Measurements from ENCODE around the gene AJUBA.

GRCh38 chr14:22981090-22981875 is 1.1 kb downstream of the AJUBA start:
- no peak for TF ChIP-seq ARNT (IDR thresholded peaks at IDR 0.05)
- TF ChIP-seq SUZ12 (IDR thresholded peaks at IDR 0.05) = no peak
- no peak for TF ChIP-seq ELF4 (IDR thresholded peaks at IDR 0.05)
- TF ChIP-seq NFRKB (IDR thresholded peaks at IDR 0.05) = no peak
- no peak for TF ChIP-seq BHLHE40 (IDR thresholded peaks at IDR 0.05; ENCODE audit: borderline replicate concordance)
- TF ChIP-seq FOXM1 (IDR thresholded peaks at IDR 0.05; ENCODE audit: borderline replicate concordance) = no peak
- TF ChIP-seq TARDBP (IDR thresholded peaks at IDR 0.05) = no peak
- TF ChIP-seq FOXK2 (IDR thresholded peaks at IDR 0.05) = no peak
- no peak for TF ChIP-seq L3MBTL2 (conservative IDR thresholded peaks at IDR 0.05)

Data from HEK293T (cell line).